GM23338 (cell line): Measurements from ENCODE around the gene PAM16.

Source experiments
- CREB1 ChIP-seq: fragments of 250-450 bp; sonication (Bioruptor Pico); IDR thresholded peaks from 2 replicates; pipeline ENCODE4 v1.5.0; 2020; ENCODE audit warnings: low read depth, mild to moderate bottlenecking, moderate library complexity
- CTCF ChIP-seq, 2 experiments: fragments of 200-600 bp in 1 of 2; sonication (generic) in 1 of 2; conservative IDR thresholded peaks; 2 replicates each; pipeline versions ENCODE4 v1.5.1 to v1.6.1; 2016 to 2017; ENCODE audit warnings: antibody characterized with exemption in 2 of 2, low read depth in 2 of 2, mild to moderate bottlenecking in 2 of 2, moderate library complexity in 1 of 2
- EZH2 ChIP-seq: fragments of 200-600 bp; sonication (generic); IDR thresholded peaks from one replicate; pipeline ENCODE4 v1.8.0; 2017; ENCODE audit warnings: antibody characterized with exemption, mild to moderate bottlenecking, low read depth; ENCODE audit not compliant: unreplicated experiment
- EZH2phosphoT487 ChIP-seq: fragments of 200-600 bp; sonication (generic); IDR thresholded peaks from one replicate; pipeline ENCODE4 v1.8.1; 2018; ENCODE audit warnings: antibody characterized with exemption; ENCODE audit not compliant: unreplicated experiment
- POLR2AphosphoS5 ChIP-seq: IDR thresholded peaks from 2 replicates; pipeline ENCODE4 v1.6.1; 2016; ENCODE audit warnings: antibody characterized with exemption, low read depth
- REST ChIP-seq: IDR thresholded peaks from one replicate; pipeline ENCODE4 v1.6.1; 2018; ENCODE audit warnings: antibody characterized with exemption; ENCODE audit not compliant: unreplicated experiment
- STAT1 ChIP-seq: IDR thresholded peaks from one replicate; pipeline ENCODE4 v1.6.1; 2016; ENCODE audit warnings: antibody characterized with exemption; ENCODE audit not compliant: unreplicated experiment
- ZNF331 ChIP-seq: fragments of 250-450 bp; sonication (Bioruptor Pico); IDR thresholded peaks from 2 replicates; pipeline ENCODE4 v1.5.0; 2020; ENCODE audit warnings: low read depth, mild to moderate bottlenecking, moderate library complexity

- TF ChIP-seq CTCF (conservative IDR thresholded peaks at IDR 0.05; ENCODE audit: low read depth in 2 of 2) (no peak), POLR2AphosphoS5 (no peak), EZH2 (no peak), REST (no peak), CREB1 (CRISPR knock-in tag) (no peak), STAT1 (no peak), EZH2phosphoT487 (no peak), ZNF331 (CRISPR knock-in tag) (no peak)
Observed at GRCh38 chr16:4316864-4317531, 34.1 kb downstream of the PAM16 start.
